HG03354 (cell line): ENCODE data around the gene OLIG1.
A peak's percentile ranks its signal among the peaks of the same experiment; 100 is the strongest.

Source experiments
- ATAC-seq: cut with Tn5 transposase; IDR thresholded peaks from one replicate; pipeline ENCODE4 v1.9.1; 2021; ENCODE audit warnings: mild to moderate bottlenecking; ENCODE audit not compliant: unreplicated experiment, poor library complexity, severe bottlenecking

Gene OLIG1

GRCh38 chr21:33058957-33059356 lies 11.0 kb upstream of the OLIG1 start:
- no peak for ATAC-seq

- no peak for ATAC-seq
Measured at GRCh38 chr21:33059380-33059841, 10.5 kb upstream of the OLIG1 start.

GRCh38 chr21:33061233-33061632 lies 8.7 kb upstream of the OLIG1 start:
- no peak for ATAC-seq

- ATAC-seq = no peak
Measured at GRCh38 chr21:33063375-33063883, 6.5 kb upstream of the OLIG1 start.

GRCh38 chr21:33063907-33064622 lies 5.9 kb upstream of the OLIG1 start:
- no peak for ATAC-seq

GRCh38 chr21:33064623-33065390 lies 5.1 kb upstream of the OLIG1 start:
- ATAC-seq = no peak

- ATAC-seq = no peak
Measured at GRCh38 chr21:33067043-33067442, 2.9 kb upstream of the OLIG1 start.

GRCh38 chr21:33067457-33067856 lies 2.5 kb upstream of the OLIG1 start:
- no peak for ATAC-seq

- ATAC-seq = no peak
Measured at GRCh38 chr21:33069243-33069642, 698 bp upstream of the OLIG1 start.

GRCh38 chr21:33069645-33069993 lies 322 bp upstream of the OLIG1 start:
- no peak for ATAC-seq

- ATAC-seq = no peak
Measured at GRCh38 chr21:33070744-33070997, 730 bp downstream of the OLIG1 start.

- no peak for ATAC-seq
Measured at GRCh38 chr21:33070998-33071769, 1.2 kb downstream of the OLIG1 start.

GRCh38 chr21:33071770-33072306 lies 1.9 kb downstream of the OLIG1 start:
- ATAC-seq = no peak

GRCh38 chr21:33073636-33074035 lies 3.7 kb downstream of the OLIG1 start:
- ATAC-seq = no peak

GRCh38 chr21:33075128-33075527 lies 5.2 kb downstream of the OLIG1 start:
- no peak for ATAC-seq

GRCh38 chr21:33075596-33076195 lies 5.8 kb downstream of the OLIG1 start:
- no peak for ATAC-seq

GRCh38 chr21:33076600-33077329 lies 6.8 kb downstream of the OLIG1 start:
- ATAC-seq = no peak

GRCh38 chr21:33078907-33079582 lies 9.1 kb downstream of the OLIG1 start:
- peak; percentile 97 for ATAC-seq

- no peak for ATAC-seq
Measured at GRCh38 chr21:33080376-33080775, 10.4 kb downstream of the OLIG1 start.
